Gastrocnemius medialis (tissue), 4 donors: ENCODE data around the gene PFKP. TPM values are rescaled to one million over a fixed set of nuclear protein-coding genes. Genes with fewer than 3 reads are reported as not detected.
A peak's percentile ranks its signal among the peaks of the same experiment; 100 is the strongest.

Experiments
- ATAC-seq, 2 donors: fragments of 150-250 bp; one replicate each; pipeline ENCODE4 v1.9.1; 2016
- DNase-seq, 2 donors: peaks; one replicate each; pipeline ENCODE4 v3.0.0-alpha.2; 2019
- H3K27ac ChIP-seq, 4 donors: fragments of 200-600 bp; sonication (generic); 1 replicate in 1 of 4; 2 replicates in 3 of 4; pipeline ENCODE4 v1.5.1; 2016 to 2018; ENCODE audit warnings: mild to moderate bottlenecking in 2 of 4, moderate library complexity in 1 of 4
- H3K27me3 ChIP-seq, 3 donors: fragments of 200-600 bp; sonication (generic) in 2 of 3; 1 replicate in 1 of 3; 2 replicates in 2 of 3; pipeline versions ENCODE4 v1.5.1 to v1.6.0; 2016 to 2019; ENCODE audit warnings: mild to moderate bottlenecking in 1 of 3, moderate library complexity in 1 of 3
- H3K36me3 ChIP-seq, 2 donors: fragments of 200-600 bp; sonication (generic) in 1 of 2; one replicate each; pipeline ENCODE4 v1.5.1; 2017 to 2018
- H3K4me1 ChIP-seq, 2 donors: fragments of 200-600 bp; sonication (generic) in 1 of 2; one replicate each; pipeline ENCODE4 v1.5.1; 2016 to 2017; ENCODE audit warnings: mild to moderate bottlenecking in 2 of 2
- H3K4me3 ChIP-seq, 4 donors: fragments of 200-600 bp; sonication (generic) in 3 of 4; 1 replicate in 1 of 4; 2 replicates in 3 of 4; pipeline ENCODE4 v1.5.1; 2016 to 2019; ENCODE audit warnings: mild to moderate bottlenecking in 2 of 4
- H3K9me3 ChIP-seq, 3 donors: fragments of 200-600 bp; sonication (generic) in 2 of 3; 1 replicate in 1 of 3; 2 replicates in 2 of 3; pipeline ENCODE4 v1.5.1; 2016 to 2019
- POLR2A ChIP-seq, 2 donors: fragments of 450-650 bp; IDR thresholded peaks; one replicate each; pipeline ENCODE4 v1.6.1; 2017; ENCODE audit warnings: antibody characterized with exemption in 2 of 2, mild to moderate bottlenecking in 2 of 2, moderate library complexity in 2 of 2
- in situ Hi-C, 4 donors: fragments of 200-750 bp; cut with MboI; loops; one replicate each; pipeline versions ENCODE4 v1.15.0 to v1.8.0; 2017; ENCODE audit warnings: low sequenced_read_pairs in 4 of 4
- intact Hi-C: fragments of 100-400 bp; cut with DNase I; formaldehyde crosslinking; loops from one replicate; pipeline ENCODE4 v1.15.1; 2023; ENCODE audit warnings: low total_unique reads
- total RNA-seq, 4 donors: library from RNA; depleted of rRNA; stranded (reverse); fragments of >200 nt; gene quantifications; one replicate each; pipeline versions ENCODE4 v1.1.0 to v1.2.3, GENCODE V29; 2016
- TF ChIP-seq, protein P1 (sequence below), 5 experiments: fragments of 450-650 bp in 3 of 5; fragments of 200-600 bp in 2 of 5; sonication (generic) in 2 of 5; IDR thresholded peaks in 4 of 5; conservative IDR thresholded peaks in 1 of 5; 1 replicate in 4 of 5; 2 replicates in 1 of 5; pipeline ENCODE4 v1.5.1; 2016 to 2019; ENCODE audit warnings: antibody characterized with exemption in 5 of 5, mild to moderate bottlenecking in 3 of 5, moderate library complexity in 3 of 5

The PFKP gene
- total RNA-seq, 4 donors from 2014 or later = 21.3 to 171 (median 38.9) TPM

DNA sequence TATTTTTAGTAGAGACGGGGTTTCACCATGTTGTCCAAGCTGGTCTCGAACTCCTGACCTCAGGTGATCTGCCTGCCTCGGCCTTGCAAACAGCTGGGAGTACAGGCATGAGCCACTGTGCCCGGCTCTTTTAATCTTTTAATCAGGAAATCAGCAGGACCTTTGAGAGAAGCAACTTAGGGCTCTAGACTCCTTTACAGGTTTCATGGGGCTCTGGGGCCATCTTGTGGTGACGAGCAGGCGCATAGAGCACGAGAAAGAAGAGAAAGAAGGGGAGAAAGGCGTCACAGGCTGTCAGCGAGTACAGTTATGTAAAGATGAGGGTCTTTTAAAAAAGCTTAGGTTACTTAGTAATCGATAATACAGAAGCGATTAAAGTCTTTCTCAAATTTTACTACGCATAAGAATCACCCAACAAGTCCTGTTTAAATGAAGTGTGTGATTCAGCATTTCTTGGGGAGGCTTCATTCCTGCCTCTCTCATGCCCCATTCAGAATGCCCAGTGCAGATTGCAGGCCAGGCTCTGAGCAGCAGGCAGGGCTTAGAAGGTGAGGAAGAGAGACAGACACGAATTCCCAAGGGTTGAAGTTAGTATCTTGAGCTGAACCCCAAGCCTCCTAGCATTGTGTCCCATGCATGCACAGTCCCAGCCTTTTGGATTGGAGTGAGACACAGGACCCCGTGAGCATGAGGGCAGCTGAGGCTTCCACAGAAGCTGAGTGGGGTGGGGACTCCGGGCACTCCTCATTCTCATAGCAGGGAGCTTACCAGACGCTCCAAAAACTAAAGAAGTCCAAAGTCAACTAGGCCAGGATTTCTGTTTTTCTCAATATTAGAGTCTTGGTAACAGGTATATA is 23.6 kb upstream of the PFKP start:
- Histone ChIP-seq H3K9me3 (no peaks in the 10 kb centered on the region), H3K4me3 (no peak overlapping the region), H3K36me3 (no peaks in the 10 kb centered on the region), H3K27ac (no peak overlapping the region), H3K27me3 (no peaks in the 10 kb centered on the region), H3K4me1 (no peaks in the 10 kb centered on the region)
- DNase-seq (no peak), ATAC-seq (peak; percentile 39 to 68)
- TF ChIP-seq, protein P1, sequence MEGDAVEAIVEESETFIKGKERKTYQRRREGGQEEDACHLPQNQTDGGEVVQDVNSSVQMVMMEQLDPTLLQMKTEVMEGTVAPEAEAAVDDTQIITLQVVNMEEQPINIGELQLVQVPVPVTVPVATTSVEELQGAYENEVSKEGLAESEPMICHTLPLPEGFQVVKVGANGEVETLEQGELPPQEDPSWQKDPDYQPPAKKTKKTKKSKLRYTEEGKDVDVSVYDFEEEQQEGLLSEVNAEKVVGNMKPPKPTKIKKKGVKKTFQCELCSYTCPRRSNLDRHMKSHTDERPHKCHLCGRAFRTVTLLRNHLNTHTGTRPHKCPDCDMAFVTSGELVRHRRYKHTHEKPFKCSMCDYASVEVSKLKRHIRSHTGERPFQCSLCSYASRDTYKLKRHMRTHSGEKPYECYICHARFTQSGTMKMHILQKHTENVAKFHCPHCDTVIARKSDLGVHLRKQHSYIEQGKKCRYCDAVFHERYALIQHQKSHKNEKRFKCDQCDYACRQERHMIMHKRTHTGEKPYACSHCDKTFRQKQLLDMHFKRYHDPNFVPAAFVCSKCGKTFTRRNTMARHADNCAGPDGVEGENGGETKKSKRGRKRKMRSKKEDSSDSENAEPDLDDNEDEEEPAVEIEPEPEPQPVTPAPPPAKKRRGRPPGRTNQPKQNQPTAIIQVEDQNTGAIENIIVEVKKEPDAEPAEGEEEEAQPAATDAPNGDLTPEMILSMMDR (IDR thresholded peaks at IDR 0.05 in 4 of 5, conservative IDR thresholded peaks at IDR 0.05 in 1 of 5) = peak; percentile 24 to 63 (median 47)
- no peak for TF ChIP-seq POLR2A (IDR thresholded peaks at IDR 0.05)
- in situ Hi-C loops = no loop called here
- intact Hi-C loops = loop anchor here (2.0 kb wide), 1 partner anchor 115 kb away; no protein-coding TSS in a partner anchor

DNA sequence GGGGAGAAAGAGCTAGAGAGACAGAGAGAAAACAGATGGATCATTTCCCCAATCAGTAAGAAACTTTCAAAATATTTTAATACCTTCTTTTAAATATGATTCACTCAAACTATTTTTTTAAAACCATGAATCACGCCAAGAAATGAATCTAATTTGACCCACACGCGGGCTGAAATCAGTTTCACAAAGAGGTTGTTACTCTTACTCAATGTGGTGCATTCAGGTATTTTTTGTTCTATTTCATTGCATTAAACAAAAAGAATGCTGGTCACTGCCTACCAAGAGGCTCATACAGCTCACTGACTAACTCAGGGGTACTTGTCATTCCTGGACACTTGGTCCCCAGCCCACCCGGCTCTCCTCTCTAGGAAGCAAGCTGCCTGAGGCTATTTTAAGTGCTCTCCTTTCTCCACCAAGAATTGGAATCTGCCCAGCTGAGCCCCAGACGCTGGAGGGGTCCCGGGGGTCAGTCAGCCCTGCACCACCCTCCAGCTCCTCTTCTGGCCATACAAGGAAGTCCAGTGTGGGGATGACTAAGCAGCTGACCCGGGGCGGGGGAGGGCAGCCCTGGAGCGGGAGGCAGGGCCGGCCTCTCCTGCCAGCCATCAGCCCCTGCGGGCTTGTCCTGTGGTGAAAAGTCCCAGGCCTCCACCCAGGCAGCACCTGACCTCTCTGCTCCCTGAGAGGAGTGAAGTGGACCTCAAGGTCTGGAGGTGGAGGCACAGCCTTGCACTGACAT is 21.7 kb upstream of the PFKP start:
- Histone ChIP-seq H3K4me3 (no peak overlapping the region), H3K36me3 (no peaks in the 10 kb centered on the region), H3K27ac (no peak overlapping the region), H3K9me3 (no peaks in the 10 kb centered on the region), H3K4me1 (no peaks in the 10 kb centered on the region), H3K27me3 (no peaks in the 10 kb centered on the region)
- TF ChIP-seq POLR2A (IDR thresholded peaks at IDR 0.05) = no peak
- DNase-seq = peak in 1 of 2 donors; percentile 31
- no peak for ATAC-seq
- intact Hi-C loops (no loop called here), in situ Hi-C loops (no loop called here)

DNA sequence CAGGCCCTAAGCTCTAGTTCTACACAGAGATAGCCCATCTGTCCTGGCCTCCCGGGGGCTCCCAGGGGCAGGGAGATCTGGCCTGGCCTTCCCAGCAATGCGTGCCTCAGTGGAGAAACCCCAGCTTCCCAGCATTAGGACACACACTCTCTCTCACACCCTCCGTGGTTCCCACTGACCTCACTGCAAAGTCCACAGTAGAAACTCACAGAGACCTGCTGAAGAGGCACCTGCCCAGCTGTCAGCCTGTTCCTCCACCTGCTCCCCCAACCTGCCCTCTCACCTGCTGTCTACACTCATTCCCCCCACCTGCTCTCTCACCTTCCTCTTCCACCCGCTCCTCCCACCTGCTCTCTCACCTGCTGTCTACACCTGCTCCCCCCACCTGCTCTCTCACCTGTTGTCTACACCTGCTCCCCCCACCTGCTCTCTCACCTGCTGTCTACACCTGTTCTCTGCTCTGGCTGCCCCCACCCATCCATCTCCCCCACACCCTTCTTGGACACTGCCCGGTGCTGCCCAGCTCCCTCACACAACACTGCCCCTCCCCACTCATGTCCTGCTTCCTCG is 21.1 kb upstream of the PFKP start:
- Histone ChIP-seq H3K4me3 (no peak overlapping the region), H3K27me3 (no peaks in the 10 kb centered on the region), H3K4me1 (no peaks in the 10 kb centered on the region), H3K9me3 (no peaks in the 10 kb centered on the region), H3K27ac (no peak overlapping the region), H3K36me3 (no peaks in the 10 kb centered on the region)
- ATAC-seq = no peak
- DNase-seq = no peak
- no peak for TF ChIP-seq POLR2A (IDR thresholded peaks at IDR 0.05)
- TF ChIP-seq, protein P1 (IDR thresholded peaks at IDR 0.05 in 4 of 5, conservative IDR thresholded peaks at IDR 0.05 in 1 of 5) = no peak
- intact Hi-C loops = no loop called here
- in situ Hi-C loops = no loop called here

DNA sequence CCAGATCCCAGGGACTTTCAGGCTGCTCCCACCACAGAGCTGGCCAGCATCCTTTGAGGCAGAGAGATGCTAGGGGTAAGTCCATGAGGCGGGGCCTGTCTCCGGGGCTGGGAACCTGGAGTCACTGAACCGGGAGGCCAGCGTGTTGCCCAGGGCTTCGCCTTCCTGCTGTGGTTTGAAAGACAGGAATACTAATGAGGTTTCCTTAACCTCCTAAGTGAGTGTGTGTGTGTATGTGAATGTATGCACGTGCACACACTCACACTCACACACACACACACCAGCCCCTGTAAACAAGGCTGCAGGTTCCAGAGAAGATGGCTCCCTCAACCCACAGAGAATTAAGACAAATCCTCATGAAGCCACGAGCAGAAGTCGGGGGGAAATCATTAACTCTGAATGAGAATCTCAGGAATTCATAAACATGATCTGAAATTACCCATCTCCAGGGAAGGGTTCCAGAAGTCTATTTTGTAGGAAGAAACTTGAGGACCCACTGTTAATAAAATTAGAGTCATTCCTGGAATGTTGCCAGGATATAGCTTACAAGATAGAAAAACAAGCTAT is 20.3 kb upstream of the PFKP start:
- no peaks in the 10 kb centered on the region for H3K9me3 ChIP-seq
- H3K36me3 ChIP-seq = no peaks in the 10 kb centered on the region
- intact Hi-C loops = no loop called here
- DNase-seq = no peak
- H3K4me1 ChIP-seq = no peaks in the 10 kb centered on the region
- in situ Hi-C loops = no loop called here
- no peak overlapping the region for H3K27ac ChIP-seq
- no peaks in the 10 kb centered on the region for H3K27me3 ChIP-seq
- no peak for ATAC-seq
- TF ChIP-seq POLR2A (IDR thresholded peaks at IDR 0.05) = no peak
- TF ChIP-seq, protein P1 (IDR thresholded peaks at IDR 0.05 in 4 of 5, conservative IDR thresholded peaks at IDR 0.05 in 1 of 5) = no peak
- no peak overlapping the region for H3K4me3 ChIP-seq
